GM18519 (cell line): ENCODE results near the gene PTGS1.
"Not testable (repeated sequence)": the region's sequence is repeated elsewhere in the genome, so short reads cannot be mapped to it uniquely, and the experiment has no call there.

Experiments
- ATAC-seq: cut with Tn5 transposase; IDR thresholded peaks from one replicate; pipeline ENCODE4 v1.9.1; 2021; ENCODE audit warnings: mild to moderate bottlenecking, moderate library complexity; ENCODE audit not compliant: unreplicated experiment, low FRiP score

PTGS1 gene

DNA sequence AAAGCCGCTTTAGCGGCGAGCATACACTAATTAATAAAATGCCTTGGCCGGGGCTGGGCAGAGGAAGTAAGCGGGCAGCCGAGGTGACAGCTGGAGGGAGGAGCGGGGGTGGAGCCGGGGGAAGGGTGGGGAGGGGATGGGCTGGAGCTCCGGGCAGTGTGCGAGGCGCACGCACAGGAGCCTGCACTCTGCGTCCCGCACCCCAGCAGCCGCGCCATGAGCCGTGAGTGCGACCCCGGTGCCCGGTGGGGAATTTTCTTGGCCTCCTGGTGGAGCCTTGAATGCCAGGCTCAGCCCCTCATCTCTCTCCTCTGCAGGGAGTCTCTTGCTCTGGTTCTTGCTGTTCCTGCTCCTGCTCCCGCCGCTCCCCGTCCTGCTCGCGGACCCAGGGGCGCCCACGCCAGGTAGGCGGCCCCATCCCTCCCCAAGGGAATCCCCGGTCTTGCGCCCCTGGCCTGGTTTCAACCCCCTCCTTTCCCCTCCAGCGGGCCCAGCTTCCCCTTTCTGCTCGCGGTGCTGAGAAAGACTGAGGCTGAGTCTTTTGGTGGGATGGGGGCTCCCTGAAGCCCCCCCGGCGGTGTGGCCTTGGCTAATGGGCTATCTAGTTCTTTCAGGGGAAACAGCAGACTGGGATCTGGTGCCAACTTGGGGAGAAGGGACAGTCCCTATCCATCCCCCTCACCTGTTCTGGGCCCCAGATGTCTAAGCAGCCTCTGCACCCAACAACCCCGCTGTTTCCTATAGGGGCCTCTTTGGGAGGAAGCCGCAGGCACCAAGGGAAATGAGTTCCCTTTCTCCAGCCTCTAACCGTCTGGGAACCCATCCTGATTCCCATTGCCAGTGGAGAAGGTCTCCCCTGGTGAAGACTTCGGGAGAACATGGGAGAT lies at the start of gene PTGS1:
Gene PTGS1 (plus strand): TSS at position 156 of the 887 bp plus-strand sequence. CDS start 61 bp downstream, at position 217.
- ATAC-seq, result no peak

DNA sequence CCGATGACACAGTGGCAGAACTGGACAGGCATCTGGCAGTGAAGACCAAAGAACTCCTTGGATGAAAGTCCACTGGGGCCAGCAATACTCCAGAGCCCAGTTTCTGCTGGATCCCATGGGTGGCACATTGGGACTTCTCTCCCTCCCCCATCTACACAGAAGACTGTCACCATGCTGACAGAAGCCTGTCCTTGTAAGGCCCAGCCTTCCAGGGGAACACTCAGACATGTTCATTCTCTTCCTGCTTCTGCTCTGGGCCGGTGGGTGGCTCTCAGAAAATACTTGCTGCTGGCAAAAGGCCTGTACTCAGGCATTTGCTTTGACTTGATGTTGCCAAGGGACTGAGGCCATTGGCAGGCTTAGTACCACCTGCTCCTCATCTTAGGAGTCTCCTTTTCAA lies 48.3 kb upstream of the PTGS1 start:
- ATAC-seq, result no peak

DNA sequence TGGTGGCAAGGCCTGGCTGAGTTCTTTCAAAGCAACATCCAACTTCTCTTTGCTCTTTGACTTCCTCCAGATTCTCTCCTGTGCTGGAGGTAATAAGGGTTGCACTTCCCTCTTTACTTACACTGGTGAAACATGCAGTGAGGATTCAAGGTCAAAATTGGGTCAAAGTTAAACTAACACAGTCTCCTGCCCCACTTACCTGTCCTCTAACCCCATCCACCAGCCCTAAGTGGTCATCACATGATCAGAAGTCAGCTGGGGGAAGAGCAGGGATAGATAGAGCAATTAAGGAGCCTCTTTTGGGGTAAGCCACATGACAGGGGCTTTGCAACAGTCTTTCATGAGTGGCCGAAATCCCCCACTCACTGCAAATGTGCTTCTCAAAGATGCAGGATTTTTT lies 46.2 kb upstream of the PTGS1 start:
- not testable (repeated sequence) for ATAC-seq

DNA sequence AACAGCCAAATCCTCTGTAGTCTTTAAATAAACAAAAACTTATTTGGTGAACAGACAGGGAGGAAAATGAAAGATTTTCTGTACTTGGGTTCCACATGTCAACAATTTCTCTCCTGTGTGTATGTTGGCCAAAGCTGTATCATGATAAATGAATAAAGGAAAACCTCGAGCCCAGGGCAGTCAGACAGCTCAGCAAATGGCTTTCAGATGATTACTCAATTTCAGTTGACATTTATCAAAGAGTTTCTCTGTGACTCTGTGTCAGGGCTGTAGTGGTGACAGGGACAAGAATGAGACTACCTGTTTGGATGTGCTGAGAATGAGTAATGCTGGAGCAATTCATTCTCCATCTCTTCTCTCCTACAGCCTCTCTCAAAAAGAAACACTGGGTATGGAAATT lies 45.7 kb upstream of the PTGS1 start:
- no peak for ATAC-seq

DNA sequence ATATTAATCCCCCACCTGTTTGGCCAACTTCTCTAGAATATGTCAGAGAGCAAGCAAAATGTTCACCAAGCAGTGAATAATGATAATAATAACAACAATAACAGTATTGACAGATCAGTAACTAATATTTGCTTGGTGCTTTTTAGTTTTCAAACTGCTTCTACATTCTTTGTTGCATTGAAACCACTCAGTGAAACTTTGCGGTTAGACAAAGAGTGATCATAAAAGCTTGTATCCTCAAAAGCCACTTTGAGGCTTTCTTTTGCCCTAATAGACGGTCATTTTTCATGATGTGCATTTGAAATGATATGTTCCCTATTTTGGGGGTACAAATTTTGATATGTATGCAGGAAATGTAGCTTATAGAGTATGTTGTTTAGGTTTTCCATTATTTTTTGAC lies 43.6 kb upstream of the PTGS1 start:
- no peak for ATAC-seq

DNA sequence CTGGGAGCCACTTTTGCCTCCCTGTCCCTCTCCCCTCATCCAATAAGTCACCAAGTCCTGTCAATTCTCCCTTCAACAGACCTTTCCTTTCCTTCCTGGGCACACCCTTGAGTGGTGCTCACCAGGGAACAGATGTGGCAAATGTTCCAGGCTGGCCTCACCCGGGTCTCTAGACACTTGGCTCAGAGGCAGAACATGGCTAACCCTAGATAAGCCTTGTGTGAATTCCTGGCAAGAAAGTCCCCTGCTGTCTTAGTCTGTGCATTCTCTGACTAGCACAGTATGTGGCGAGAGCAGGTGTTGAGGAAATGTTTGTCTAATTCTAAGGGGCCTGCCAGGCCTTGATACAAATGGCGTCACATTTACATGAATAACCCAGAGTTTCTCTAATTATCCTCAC lies 41.2 kb upstream of the PTGS1 start:
- no peak for ATAC-seq

DNA sequence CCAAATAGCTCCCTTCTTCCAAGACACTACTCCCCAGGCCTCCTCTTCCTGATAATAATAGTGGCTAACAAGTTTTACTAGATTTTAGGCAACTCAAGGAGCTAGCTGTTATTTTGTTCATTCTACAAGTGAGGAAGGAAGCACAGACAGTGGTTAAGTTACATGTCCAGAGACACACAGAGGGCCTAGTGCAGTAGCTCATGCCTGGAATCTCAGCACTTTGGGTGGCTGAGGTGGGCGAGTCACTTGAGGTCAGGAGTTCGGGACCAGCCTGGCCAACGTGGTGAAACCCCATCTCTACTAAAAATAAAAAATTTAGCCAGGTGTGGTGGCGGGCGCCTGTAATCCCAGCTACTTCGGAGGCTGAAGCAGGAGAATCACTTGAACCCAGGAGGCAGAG lies 40.4 kb upstream of the PTGS1 start:
- ATAC-seq, result not testable (repeated sequence)

DNA sequence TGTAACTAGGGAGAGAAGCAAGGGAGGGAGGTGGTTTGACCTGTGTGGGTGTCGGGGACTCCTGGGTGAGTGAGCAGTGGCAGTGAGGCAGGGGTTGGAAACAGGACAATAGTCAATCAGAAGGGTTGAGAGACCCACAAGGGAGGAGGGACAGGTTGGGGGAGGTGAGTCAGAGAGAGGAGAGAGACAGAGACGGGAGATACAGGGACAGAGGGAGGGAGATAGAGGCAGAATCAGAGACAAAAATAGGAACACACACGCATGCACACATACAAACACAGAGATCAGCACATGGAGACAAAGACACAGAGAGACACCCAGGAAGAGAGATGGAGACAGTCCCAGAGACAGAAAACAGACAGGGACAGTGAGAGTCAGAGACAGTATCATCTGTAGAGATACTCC lies 39.3 kb upstream of the PTGS1 start:
- no peak for ATAC-seq

DNA sequence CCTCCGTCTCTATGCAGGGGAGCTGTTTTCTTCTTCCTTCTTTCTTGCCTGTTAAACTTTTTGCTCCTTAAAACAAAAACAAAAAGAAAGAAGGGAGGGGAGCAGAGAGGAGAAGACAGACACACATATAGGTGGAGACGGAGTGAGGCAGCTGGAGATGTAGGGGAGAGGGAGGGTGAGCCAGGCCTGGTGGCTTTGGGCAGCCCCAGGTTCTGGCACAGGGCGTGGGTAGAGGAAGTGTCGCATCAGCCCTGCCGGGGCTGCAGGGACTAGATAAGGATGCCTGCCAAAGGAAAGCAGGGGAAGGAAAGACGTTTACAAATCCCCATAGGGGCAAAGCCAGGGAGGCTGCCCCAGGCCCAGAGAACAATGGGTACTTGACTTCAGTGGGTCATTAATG lies 38.7 kb upstream of the PTGS1 start:
- no peak for ATAC-seq

DNA sequence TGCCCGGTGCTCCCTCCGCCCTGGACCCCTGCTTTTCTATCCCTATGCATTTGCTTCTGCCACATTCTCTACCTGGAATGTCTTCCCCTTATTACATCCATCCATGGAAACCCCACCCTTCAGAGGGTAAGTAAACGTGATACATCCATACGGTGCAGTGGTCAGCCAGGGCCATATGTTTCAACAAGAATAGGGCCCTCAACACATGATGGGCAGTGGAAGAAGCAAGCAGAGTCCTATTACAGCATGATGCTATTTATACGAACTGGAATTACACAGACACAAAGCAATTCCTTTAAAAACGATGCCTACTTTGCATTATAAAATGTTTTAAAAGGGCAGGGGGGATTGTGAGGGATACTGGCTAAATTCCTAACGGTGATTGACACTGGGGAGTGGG lies 38.2 kb upstream of the PTGS1 start:
- no peak for ATAC-seq

DNA sequence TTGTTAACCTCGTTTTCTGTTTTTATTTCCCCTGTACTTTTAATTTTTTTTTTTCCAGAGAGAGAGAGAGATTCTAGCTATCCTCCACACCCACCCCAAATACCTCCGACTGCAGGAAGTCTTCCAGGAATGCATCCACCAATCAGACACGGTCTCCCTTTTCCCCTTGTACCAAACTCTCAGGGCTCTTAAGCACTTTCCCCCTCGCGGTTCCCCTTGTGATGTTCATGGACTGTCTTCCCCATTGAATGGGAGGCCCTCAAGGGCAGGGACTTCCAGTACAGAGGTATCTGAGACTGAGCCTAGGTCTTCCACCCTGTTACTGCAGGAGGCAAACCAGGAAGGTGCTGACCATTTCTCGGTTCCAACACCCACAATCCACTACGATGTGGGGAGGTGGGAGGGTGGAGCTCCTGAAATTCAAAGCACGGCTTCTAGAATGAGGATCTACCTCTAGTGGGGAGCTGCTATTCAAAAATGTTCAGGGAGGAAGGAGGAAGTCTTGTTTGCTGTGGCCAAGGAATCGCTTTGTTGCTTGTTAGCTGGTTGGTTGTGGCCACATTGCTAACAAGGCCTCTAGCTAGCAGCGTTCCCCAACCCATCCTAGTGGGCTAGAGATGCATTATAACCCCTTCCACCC lies 37.5 kb upstream of the PTGS1 start:
- no peak for ATAC-seq

DNA sequence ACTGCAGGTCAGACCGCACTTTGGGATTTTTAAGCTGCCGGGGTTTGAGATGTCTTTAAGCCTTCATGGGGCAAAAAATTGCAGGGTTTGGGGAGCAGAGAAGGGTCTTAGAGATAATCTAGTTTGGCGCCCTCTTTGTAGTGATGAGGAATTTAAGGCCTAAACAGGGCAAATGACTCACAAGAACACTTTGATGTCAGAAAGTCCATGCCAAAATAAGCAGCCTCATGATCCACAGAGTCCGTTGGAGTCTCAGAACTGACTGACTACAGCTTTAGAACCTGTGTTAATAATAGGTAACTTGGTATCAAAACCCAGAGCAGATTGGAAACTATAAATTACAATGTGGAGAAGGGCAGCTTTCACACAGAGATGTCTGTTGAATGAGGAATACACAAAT lies 35.9 kb upstream of the PTGS1 start:
- no peak for ATAC-seq

DNA sequence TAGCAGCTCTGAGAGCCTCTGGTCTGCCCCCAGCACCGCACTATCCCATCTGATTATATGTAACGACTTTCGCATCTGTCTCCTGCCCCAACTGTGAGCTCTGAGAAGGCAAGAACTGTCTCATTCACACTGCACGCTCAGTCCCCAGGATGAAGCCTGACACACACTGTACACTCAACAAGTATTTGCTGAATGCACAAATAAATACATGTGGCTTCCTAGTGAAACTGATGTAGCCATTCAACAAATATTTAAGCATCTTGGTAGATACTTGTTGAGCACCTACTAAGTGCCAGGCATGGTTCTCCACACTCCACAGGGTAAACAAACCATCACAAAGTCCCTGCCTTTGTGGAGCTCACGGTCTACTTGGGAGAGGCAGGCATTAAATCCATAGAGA lies 34.6 kb upstream of the PTGS1 start:
- no peak for ATAC-seq

DNA sequence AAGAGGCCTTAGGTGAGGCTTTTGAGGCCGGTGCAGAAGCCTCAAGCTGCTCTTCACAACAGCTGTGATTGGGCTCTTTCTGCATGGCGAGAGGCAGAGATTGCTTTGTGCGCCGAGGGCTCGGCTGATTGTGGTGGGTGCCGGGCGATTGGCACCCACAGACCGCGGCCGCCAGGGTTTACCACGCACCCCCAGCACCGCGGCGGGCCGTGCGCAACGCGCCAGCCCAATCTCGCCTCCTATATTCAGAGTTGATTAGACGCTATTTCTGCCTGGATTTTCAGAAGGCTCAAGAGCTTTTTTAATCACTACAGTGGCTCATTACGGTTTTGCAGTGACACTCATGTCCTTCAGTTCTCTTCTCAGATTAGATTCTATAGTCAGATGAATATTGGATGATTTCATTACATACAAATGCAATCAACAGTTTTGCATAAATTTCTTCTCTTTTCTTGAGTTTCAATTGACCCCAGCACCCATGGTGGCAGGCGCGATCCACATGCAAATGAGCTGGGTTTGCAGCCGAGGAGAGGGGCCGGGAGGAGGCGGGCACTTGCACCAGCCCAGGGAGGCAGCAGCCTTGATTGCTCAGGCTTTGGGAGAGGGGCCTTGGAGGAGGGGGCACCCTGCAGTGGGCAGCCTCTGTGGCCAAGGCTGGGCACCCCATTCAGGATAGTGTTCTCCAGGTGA lies 33.8 kb upstream of the PTGS1 start:
- ATAC-seq, result no peak

DNA sequence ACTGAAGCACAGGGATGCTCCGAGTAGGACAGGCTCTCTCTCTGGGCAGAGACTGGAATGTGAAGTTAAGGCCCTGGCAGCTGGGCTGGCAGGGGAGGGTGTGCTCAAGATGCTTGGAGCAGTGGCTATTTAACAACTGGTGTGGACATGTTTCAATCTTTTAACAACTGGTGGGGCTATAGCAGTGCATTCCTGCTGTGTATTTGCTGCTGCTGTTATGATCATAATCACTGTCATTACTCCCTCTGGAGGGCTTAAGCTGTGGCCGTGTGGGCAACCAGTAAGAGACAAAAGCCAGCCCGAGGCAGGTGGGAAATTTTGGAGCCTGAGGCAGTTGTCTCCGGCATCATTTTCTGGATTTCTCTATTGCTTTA lies 33.3 kb upstream of the PTGS1 start:
- no peak for ATAC-seq

DNA sequence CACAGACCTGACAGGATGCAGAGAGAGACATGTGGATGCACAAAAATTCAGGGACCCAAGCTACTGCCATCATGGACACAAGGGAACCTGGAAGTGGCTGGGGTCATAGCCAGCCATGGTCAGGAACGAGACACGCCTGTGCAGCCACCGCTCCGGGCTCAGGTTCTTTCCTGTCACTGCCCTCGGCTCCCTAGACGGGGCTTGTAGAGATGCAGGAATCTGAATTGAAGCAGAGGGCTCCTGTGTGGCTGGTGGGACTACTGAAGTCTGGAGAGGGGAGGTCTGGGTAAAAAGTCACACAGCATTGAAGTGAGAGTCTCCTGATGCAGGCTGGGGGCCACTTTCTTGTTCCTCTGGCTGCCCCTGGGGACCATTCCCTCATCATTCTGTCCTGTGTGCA lies 32.3 kb upstream of the PTGS1 start:
- no peak for ATAC-seq

DNA sequence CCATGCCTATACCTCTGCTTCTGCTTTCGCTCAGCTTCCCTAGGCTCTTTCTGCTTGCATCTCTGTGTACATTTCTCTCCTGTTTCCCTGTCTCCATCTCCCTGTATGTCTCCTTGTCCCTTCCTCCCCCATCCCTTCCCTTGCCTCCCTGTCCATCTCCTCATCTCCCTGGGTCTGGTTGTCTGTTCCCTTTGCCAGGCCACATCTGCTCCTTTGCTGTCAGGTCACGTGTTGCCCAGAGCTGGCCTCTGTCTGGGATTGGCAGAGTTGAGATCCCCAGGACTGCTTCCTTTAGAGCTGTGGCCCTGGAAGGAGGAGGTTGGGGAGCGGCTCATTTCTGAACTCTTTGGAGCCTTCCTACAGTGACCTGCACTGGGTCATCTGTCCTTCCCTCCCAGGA lies 31.8 kb upstream of the PTGS1 start:
- ATAC-seq, result no peak

DNA sequence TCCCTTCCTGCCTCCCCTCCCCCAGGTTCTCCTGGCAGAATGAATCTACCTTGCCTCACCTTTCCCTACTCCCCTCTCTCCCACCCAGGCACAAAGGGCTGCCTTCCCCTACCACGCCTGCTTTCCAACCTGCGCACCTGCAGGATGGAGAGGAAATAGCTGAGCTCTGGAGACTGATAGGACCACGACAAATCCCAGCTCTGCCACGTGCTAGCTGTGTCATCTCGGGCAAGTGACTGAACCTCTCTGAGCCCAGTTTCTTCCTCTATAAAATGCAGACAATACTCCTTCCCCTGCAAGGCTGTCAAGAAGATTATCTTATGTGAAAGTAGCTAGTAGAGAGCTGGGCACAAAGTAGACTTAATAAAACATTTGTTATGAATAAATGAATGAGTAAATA lies 31.2 kb upstream of the PTGS1 start:
- no peak for ATAC-seq

DNA sequence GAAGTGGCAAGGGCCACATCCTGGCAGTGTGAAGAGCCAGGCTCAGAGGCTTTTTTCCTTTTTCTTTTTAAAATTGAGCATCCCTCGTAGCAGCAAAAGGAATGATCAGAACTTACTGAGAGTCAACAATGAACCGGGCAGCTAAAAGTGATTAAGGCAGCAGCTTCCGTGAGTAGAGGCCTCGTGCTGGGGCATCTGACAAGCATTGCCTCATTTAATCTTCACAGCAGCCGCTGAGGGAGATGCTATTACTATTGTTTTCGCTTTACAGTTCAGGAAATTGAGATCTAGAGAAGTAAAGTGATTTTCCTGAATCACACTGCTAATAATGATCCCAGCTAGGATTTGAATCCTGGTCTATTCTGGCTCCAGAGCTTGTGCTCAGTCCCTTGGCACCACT lies 30.7 kb upstream of the PTGS1 start:
- no peak for ATAC-seq

DNA sequence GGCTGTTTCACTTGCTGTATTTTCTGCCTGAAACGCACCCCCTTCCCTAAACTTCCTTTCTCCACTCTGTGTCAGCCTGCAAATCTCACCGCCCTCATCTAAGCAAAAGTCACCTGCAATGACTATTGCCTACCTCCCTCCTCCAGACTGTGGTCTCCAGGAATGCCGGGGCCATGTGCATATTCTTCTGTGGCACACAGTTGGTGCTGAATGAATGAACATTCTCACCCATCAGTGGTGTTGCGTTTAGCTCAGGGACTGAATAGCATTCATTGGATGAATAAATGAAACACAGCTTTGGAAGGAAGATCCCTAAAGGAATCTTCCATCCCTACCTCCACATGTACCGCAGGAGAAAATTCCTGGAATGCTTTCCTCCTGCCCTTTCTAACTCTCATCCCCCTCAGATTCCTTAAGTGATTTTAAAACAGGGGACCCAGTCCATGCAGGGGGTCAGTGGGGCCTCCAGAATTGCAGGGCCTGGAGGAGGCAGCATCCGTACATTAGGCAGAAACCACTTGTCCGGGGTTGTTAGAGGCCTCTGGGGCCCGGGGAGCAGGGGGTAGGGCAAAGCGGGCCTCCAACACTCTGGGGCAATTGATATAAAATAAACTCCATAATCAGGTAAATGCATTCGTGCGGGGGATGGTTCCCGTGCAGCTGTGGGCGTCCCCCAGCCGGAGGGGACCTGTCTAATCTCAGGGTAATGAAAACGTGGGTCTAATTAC lies 28.3 kb upstream of the PTGS1 start:
- no peak for ATAC-seq
